Bone marrow (tissue), 2 donors: ENCODE results near the gene GALNT10.

Experiments used
- DNase-seq, 2 donors: peaks; one replicate each; lab custom pipeline; 2025; lab: John Stamatoyannopoulos, UW

GALNT10 gene

GRCh38 chr5:154377754-154378533 lies 187.4 kb downstream of the GALNT10 start:
- no peak for DNase-seq

DNA sequence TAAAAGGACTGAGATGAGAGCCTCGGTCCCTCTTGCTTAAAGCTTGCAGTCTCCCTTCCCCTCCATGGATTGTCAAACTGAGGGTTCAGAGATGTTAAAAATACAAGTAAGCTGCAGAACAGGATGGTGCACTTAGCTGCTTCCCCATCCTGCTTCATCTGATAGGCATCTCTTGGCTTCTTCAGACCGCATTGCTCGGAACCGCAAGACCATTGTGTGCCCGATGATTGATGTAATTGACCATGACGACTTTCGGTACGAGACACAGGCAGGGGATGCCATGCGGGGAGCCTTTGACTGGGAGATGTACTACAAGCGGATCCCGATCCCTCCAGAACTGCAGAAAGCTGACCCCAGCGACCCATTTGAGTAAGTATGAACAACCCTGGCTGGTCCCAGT lies 189.7 kb downstream of the GALNT10 start:
- DNase-seq: no peak

DNA sequence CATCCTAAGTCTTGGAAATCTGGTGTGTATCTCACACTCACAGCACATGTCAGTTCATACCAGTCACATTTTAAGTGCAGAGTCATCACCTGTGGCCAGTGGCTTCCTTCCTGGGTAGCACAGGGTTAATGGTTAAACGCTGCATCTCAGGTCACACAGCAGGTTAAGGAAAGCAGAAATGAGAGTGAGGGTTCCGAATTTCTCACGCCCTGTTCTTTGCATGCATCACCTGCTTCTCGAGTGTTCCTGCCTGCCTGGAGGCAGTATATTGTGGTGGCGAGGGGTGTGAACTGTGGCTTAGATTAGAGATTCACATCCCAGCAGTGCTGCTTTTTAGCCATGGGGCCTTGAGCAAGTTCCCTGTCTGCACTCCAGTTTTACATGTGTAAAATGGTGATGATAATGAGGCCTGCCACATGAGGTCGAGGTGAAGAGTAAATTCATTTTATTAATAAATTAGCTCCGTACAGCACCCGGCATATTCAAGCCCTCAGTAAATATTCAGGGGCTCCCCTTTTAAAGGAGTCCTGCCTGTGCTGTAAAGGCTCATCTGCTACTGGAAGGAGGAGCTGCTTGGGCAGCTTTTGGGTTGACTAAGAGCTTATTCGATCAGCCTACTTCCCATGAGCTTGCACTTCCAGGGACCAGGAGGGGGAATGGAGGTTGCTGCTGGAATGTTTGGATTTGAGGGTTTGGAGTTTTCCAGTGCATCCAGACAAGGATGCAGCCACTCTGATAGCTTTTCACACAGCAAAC lies 194.1 kb downstream of the GALNT10 start:
- no peak for DNase-seq

- no peak for DNase-seq
Observed at GRCh38 chr5:154385236-154385512, 194.6 kb downstream of the GALNT10 start.

DNA sequence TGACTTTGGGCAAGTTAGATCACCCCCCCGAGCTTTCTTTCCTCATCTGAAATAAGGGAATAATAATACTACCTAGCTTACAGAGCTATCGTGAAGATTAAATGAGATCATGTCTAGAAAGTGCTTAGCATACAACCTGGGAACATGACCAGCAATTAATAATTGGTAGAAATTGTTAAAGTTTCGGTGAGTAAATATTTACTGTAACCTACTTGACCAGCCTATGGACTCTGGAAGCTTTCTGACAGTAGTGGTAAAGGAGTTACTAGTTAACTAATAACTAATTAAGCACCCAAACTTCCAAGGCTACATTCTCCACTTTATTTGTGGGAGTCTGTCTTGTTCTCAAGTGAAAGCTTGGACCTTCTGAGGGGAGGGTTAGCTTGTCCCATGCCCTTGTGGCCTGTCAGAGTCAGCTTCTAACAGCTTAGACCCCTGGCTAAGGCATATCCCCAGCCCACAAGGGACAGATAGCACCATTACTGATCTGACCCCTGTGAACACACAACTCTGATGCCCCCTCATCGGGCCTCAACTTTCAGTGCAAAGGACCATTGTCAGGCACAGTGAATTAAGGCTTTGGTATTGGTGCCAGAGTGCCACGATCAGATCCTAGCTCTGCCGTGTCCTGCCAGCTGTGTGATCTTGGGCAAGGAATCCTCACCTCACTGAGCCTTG lies 196.6 kb downstream of the GALNT10 start:
- DNase-seq: no peak

DNA sequence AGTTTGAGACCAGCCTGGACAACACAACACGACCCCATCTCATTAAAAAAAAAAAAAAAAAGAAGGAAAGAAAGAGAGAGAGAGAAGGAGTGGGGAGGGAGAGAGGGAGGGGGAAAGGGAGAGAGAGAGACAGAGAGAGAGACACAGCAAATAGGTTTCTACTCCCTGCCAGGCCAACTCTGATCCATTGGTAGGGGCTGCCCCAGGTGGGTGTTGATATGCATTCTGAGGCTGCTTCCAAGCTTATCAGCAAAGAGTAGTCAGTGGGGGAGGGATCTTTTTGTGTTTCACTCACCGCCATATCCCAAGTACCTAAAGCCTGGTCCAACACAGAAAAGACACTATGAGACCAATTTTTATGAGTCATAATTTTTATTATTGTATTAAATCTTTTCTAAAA lies 198.3 kb downstream of the GALNT10 start:
- DNase-seq: no peak

GRCh38 chr5:154390096-154390495 lies 199.6 kb downstream of the GALNT10 start:
- DNase-seq: no peak

- no peak for DNase-seq
Observed at GRCh38 chr5:154390746-154391359, 200.3 kb downstream of the GALNT10 start.

DNA sequence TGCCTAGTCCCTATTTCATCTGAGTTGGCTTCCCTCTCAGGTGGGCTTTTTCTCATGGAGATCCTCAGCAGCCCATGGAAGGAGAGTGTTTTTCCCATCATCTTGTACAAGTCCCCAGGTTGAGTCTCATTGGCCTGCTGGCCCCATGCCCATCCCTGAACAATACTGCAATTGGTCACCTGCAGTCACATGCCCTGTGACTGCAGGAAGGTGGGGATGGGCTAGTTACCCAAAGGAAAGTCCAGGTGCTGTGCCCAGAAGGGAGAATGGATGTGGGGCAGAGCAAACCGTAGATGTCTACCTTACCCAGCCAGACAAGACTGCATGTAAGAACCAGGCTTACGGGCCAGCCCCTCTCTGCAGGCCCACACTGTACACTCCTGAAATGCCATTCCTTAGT lies 201.3 kb downstream of the GALNT10 start:
- DNase-seq: no peak

DNA sequence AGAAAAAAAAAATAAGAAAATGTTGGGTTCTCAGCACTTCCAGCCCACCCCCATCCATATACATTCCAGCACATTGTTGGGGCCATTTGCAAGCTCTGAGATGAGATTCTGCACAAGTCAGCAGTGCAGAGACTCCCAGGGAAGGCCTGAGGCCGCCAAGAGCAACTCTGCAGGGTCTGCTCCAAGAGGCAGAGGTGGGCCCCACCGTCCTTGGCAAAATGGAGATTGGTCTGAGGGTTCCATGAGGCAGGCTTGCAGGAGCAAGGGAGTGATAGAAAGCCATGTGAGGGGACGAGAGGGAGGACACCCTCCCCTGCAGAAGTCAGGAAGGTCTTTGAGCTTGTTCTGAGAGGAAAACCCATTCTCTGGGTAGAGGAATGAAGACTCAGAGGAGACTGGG lies 203.3 kb downstream of the GALNT10 start:
- DNase-seq: no peak

- DNase-seq: no peak
Observed at GRCh38 chr5:154394307-154394706, 203.8 kb downstream of the GALNT10 start.

DNA sequence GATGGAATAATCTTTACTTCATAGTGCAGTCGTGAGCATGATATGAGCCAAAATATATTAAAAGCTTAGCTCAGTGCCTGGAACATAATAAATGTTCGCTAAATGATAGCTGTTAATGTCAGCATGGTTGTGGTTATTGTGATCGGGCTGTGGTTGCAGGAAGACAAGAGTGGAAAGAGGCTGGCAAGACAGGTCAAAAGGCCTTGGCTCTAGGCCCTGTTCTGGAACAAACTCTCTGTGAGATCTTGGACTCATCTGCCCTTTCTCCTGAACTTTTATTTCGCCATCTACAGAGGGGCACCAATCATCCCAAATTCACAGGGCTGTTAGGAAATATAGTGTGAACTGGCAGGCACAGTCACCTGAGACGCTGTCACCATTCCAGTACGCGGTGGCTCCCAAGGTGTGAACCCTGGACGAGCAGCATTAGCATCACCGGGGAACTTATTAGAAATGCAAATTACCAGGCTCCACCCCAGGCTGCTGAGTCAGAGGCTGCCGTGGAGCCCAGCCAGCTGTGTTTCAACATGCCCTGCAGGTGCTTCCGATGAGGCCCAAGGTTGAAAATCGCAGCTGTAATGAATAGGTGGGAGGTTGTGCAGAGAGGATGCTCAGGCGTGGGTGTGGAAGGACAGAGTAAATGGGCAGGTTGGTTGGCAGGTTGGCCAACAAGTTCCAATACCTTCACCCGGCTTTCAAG lies 205.0 kb downstream of the GALNT10 start:
- no peak for DNase-seq

DNA sequence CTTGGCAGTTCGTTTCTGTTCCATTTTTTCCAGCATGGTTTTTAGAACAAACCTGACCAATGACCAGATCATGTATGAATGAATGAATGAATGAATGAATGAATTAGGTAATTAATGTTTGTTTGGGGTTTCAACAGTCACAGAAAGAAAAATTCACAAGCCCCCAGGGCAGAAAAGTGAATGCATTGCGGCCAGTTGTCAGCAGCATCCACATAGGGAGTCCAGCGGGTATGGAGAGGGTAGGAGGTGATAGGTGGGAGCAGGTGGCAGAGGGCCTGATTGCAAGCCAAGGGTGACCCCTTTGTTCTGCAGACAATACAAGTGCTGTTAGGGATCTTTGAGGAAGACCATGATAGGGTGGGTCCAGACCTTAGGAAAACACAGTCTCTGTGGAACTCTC lies 205.6 kb downstream of the GALNT10 start:
- DNase-seq: no peak

DNA sequence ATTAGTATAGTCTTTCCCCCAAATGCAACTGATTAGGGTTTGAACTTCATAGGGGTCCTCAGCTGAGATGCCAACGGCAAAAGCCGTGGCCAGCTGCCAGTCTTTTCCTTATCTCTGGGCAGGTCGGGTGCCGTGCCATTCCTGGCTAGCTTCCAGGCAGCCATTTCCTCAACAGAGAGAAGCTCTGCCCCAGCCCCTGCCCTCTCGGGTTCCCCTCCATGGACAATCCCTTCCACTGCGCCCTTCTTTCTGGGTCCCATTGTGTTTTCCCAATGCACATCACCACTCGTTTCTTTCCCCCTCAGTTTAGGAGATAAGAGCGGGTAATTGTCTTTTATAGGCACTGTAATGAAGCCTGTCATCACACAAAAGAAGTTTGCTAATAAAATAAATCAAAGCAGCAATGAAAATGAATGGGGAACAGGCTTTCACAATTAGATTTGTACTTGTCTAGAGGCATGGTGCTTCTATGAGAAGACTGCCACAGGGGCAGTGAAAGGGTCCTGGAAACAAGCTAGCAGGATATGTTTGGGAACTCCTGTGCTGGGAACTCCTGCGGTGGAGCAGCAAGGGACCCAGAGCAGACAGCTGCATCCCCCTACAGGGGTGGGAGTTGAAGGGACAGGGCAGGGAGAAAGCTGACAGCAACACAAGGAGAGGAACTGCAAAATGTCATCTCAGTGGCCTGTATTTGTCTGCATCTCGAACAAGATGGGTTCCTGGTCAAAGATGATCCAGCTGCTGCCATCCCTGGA lies 207.3 kb downstream of the GALNT10 start:
- no peak for DNase-seq

DNA sequence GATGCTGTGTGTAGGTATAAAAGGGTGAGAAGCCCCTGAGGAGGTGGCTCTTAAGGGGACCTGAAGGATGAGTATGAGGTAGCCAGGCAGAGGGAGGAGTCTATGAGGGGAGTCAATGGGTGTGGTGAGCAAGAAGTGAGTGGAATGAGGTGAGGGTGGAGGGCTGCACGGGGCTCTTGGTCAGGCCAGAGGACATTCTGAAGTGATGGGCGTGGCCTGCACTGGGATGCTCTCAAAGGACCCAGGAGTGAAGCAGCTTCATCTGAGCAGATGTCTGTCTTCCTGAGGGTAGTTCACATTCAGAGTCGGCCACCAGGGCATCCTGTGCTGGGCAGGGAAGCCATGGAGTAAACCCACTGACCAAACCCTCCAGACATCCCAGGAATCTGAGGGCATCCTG lies 210.1 kb downstream of the GALNT10 start:
- DNase-seq: no peak

DNA sequence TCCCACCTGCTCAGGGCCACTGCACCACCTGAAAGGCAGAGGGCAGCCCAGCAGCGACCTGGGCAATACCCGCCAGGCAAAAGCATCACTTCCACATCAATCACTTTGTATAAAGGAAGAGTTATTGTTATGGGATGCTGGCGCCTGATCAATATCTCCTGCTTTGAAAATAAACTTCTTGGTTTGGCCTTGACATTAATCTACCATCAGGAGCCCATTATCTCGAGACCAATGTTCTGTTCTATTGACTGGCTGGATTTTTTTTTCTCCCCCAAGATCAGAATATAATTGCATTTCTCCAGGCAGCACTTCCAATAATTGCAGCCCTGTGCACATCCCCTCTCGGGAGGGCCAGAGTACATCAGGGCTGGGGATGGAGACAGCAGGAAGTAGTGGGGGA lies 210.8 kb downstream of the GALNT10 start:
- DNase-seq: no peak

GRCh38 chr5:154401931-154402330 lies 211.4 kb downstream of the GALNT10 start:
- DNase-seq: no peak

DNA sequence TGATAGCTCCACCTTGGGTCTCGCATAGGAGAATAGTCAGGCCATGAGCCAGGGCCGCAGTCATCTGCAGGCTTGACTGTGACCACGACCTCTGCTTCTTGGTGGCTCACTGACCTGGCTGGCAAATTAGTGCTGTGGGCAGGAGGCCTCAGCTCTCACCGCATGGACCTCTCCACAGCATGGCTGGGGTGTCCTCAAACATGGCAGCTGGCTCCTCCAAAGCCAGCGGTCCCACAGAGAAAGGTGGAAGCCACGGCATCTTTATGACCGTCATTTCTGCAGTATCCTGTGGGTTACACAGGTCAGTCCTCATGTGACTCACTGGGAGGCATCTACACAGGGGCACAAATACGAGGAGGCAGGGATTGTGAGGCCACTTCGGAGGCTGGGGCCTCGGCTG lies 212.1 kb downstream of the GALNT10 start:
- no peak for DNase-seq

- no peak for DNase-seq
Observed at GRCh38 chr5:154403234-154403633, 212.7 kb downstream of the GALNT10 start.

- no peak for DNase-seq
Observed at GRCh38 chr5:154403776-154404387, 213.3 kb downstream of the GALNT10 start.
